Activated T-helper 17 cell treated with anti-CD3 and anti-CD28 coated beads, Interleukin-2, amount 50 U/mL, for 72 hours (primary cell): Measurements from ENCODE around the gene NHS. TPM values are rescaled to one million over a fixed set of nuclear protein-coding genes. Genes with fewer than 3 reads are reported as not detected.

Experiments
- ATAC-seq: fragments of 150-1000 bp; cut with Tn5 transposase; replicated peaks from 2 replicates; pipeline ENCODE4 v1.10.0; 2021; ENCODE audit warnings: mild to moderate bottlenecking, moderate library complexity
- H3K27ac Mint-ChIP-seq: one replicate; pipeline ENCODE4 v1.8.0; 2022; ENCODE audit warnings: mixed read lengths
- H3K27me3 Mint-ChIP-seq: one replicate; pipeline ENCODE4 v1.8.0; 2022; ENCODE audit warnings: mixed read lengths
- H3K36me3 Mint-ChIP-seq: one replicate; pipeline ENCODE4 v1.8.0; 2022; ENCODE audit warnings: low read depth, mild to moderate bottlenecking, mixed read lengths
- H3K4me1 Mint-ChIP-seq: one replicate; pipeline ENCODE4 v1.8.0; 2022; ENCODE audit warnings: mixed read lengths
- H3K4me3 Mint-ChIP-seq: one replicate; pipeline ENCODE4 v1.8.0; 2022; ENCODE audit warnings: mild to moderate bottlenecking, mixed read lengths
- H3K9me3 Mint-ChIP-seq: one replicate; pipeline ENCODE4 v1.8.0; 2022; ENCODE audit warnings: mixed read lengths
- total RNA-seq, 2 donors: library from RNA; stranded (reverse); gene quantifications; one replicate each; pipeline ENCODE4 v1.2.3, GENCODE V29; 2022

Gene NHS
- total RNA-seq, 2 donors from 2014 or later: 0.04 to 0.79 TPM

DNA sequence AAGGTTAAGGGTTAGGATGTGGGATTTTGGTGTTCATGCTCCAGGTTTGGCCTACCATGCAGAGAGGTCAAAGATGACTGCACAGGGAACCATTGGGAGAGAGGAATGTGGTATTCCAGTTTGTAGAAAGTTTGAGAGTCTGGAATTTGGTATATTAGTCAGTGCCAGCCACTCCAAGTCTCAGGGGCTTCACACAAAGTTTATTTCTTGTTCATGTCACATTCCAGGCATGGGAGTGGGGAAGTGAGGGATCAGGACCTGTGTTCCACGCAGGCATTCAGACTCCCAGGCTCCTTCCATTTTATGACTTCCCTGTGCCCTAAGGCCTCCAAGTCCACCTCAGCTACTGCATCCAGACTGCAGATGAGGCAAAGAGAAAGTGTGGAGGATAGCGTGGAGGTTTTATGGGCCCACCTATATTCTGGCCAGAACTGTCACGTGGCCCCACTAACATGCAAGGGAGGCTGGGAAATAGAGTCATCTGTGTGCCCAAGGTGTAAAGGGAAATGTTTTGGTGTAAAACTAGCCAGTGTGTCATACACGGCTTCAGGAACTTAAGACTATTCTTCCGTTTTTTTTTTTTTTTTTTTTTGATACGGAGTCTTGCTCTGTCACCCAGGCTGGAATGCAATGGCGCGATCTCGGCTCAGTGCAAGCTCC lies 221.7 kb downstream of the NHS start:
- no peak for ATAC-seq

DNA sequence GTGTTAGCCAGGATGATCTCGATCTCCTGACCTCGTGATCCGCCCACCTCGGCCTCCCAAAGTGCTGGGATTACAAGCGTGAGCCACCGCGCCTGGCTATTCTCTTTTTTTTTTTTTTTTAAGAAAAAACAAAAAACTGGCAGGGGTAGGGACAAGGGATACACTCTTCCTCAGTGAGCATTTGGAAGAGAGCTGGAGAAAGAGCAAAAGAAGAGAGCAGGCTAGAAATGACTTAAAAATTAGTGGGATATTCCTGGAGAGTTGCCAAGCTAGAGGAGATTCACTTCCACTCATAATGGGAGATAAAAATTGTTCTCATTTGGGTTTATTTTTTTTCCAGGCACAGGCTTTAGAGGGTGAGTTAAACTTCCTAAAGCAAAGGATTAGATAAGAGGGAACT lies 222.3 kb downstream of the NHS start:
- ATAC-seq: no peak
- Mint-ChIP-seq H3K4me1 (no peaks in the 10 kb centered on the region), H3K27ac (no peak overlapping the region)

More for the DNA sequence above, 221.7 kb downstream of the NHS start:
- Mint-ChIP-seq H3K27me3 (peaks cover 13% of the 10 kb centered on the region), H3K4me1 (no peaks in the 10 kb centered on the region), H3K9me3 (no peaks in the 10 kb centered on the region), H3K27ac (no peak overlapping the region), H3K36me3 (no peaks in the 10 kb centered on the region), H3K4me3 (no peak overlapping the region)

DNA sequence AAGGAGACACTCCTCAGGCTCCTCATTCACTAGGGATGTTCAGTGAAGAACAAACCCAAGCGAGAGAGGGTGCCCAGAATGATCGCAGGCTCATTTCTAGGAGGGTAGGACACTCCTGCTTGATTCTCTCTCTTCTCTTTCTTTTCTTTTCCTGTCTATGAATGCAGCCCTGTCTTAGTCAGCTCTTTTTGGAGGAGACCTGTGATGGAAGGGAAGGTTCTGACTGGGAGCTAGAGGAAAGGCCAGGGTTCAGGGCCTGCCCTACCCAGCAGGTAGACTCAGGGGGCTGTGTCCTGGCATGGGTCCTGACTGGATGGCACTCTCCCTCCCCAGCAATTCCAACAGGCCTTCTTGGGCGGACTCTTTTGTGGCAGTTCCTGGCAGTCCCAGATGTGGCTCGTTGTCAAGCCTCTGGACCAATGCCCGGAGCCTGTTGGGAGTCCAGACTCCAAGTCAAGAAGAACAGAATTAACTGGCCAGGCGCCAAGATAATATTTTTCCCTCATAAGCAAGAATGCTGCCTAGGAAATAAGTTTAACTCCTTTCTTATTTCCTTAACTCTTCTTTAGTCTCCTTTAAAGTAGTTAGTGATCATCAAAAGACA lies 222.9 kb downstream of the NHS start:
- no peak overlapping the region for H3K4me3 Mint-ChIP-seq
- peaks cover 13% of the 10 kb centered on the region for H3K27me3 Mint-ChIP-seq
- no peak overlapping the region for H3K27ac Mint-ChIP-seq
- no peaks in the 10 kb centered on the region for H3K4me1 Mint-ChIP-seq
- H3K36me3 Mint-ChIP-seq: no peaks in the 10 kb centered on the region
- ATAC-seq: no peak
- H3K9me3 Mint-ChIP-seq: no peaks in the 10 kb centered on the region

More for the DNA sequence above, 222.3 kb downstream of the NHS start:
- Mint-ChIP-seq H3K27me3 (peaks cover 13% of the 10 kb centered on the region), H3K4me3 (no peak overlapping the region), H3K36me3 (no peaks in the 10 kb centered on the region), H3K9me3 (no peaks in the 10 kb centered on the region)

DNA sequence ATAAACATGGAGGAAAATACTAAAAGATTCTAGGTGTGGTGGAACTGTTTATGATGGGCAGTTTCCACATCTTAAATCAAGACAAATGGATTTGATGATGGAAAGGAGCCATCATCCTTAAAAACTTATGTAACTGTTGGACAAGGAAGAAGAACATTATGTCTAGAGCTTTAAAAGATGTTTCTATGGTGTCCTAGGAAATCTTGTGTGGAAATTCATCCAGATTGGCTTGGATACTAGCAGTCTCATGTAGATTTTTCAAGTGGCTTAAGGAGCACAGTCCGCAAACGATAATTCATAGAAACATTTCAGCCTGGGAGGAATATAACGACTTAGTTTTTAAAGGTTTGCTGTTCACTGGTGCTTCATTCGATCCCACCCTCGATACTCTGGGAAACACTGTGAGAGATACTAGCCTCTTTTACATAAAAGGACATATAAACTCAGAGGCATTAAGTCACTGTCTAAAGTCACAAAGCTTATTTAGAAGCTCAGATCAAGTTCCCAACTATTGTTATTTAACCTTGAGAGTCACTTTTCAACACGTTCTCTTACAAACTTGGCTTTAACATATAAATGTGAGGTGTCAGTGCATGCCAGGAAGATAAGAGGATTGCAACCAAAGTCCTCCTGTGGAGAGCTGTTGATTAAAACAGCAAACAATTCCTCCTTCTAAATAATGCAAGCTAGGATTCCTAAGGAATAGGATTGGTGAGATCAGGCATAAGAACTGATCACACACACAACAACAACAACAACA lies 226.6 kb downstream of the NHS start:
- Mint-ChIP-seq H3K27me3 (peaks cover 13% of the 10 kb centered on the region), H3K4me3 (no peak overlapping the region), H3K9me3 (no peaks in the 10 kb centered on the region), H3K36me3 (no peaks in the 10 kb centered on the region), H3K4me1 (no peaks in the 10 kb centered on the region), H3K27ac (no peak overlapping the region)
- ATAC-seq: no peak

DNA sequence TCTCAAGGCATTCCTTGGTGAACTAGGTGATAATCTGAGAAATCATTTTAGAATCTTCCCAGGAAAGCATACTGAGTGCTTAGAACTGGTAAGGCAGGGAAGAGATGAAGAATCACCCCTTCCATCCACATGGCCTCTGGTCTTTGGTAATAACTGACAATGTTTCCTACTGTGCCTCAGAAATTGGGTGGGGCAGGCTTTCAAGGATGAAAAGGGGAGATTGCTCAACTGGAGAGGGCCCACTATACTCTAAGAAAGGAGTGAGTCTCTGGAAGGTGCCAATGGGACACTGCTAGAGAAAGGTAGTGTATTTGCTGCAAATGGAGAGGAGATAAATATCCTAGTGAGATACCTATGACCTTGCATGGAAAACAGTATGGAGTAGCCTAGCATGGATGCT lies 227.2 kb downstream of the NHS start:
- peaks cover 13% of the 10 kb centered on the region for H3K27me3 Mint-ChIP-seq
- no peak overlapping the region for H3K4me3 Mint-ChIP-seq
- H3K9me3 Mint-ChIP-seq: no peaks in the 10 kb centered on the region
- H3K36me3 Mint-ChIP-seq: no peaks in the 10 kb centered on the region
- H3K27ac Mint-ChIP-seq: no peak overlapping the region
- no peaks in the 10 kb centered on the region for H3K4me1 Mint-ChIP-seq
- no peak for ATAC-seq

DNA sequence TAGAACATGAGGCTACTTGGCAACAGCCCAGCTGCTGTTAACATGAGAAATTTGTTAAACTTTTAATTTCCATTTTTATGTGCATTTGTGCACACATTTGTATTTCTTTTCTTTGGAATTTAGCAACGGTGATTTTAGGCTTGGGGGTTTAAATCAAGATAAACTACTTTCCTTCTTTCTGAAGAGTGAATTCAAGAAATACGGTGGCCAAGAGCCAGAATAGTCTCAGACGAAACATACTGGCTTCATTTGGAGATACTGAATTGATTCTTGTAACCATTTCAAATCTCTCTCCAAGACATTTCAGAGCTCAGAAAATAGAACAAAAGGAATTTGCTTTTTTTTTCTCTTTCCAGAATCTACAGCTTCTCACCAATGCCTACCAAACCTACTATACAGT lies 228.2 kb downstream of the NHS start:
- no peak overlapping the region for H3K4me3 Mint-ChIP-seq
- no peak for ATAC-seq
- H3K4me1 Mint-ChIP-seq: no peaks in the 10 kb centered on the region
- peaks cover 13% of the 10 kb centered on the region for H3K27me3 Mint-ChIP-seq
- H3K9me3 Mint-ChIP-seq: no peaks in the 10 kb centered on the region
- H3K27ac Mint-ChIP-seq: no peak overlapping the region
- no peaks in the 10 kb centered on the region for H3K36me3 Mint-ChIP-seq

DNA sequence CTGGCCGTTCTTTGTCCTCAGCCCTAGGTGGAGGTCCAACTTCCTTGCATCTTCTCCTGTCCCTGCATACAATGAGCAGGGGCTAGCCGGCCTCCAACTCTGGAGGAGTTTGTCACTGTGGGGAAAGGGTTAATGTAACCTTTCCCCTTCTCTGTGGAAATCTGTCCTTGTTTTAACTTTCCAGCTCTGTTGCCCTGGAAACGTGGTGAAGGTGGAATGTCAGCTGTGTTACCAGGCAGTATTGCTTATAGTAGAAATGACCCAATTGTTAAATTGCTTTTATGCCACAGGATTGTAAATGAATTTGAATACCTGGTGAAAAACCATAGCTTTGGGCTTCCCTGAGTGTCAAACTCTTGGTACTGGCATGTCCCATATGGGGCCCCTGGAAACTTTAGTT lies 230.7 kb downstream of the NHS start:
- Mint-ChIP-seq H3K27me3 (peaks cover under 1% of the 10 kb centered on the region), H3K9me3 (no peaks in the 10 kb centered on the region), H3K4me1 (no peaks in the 10 kb centered on the region), H3K4me3 (no peak overlapping the region), H3K36me3 (no peaks in the 10 kb centered on the region), H3K27ac (no peak overlapping the region)
- no peak for ATAC-seq

DNA sequence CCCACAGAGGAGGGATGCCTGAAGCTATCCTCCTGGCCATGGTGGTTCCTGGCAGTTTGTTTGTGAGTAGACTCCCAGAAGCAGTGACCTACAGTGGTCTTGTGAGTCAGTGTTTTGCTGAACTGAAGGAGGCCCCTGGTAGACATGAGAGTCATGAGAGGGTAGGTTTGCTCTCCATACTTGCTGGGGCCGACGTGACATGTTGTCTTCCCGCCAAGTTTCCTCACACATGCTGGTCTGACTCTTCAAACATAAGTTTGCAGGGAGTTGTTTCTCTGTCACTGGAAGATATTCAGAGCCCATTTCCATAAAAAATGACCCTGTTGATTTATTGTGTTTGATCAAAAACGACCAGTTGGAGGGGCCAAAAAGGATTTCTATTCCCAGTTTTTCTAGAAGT lies 231.2 kb downstream of the NHS start:
- Mint-ChIP-seq H3K36me3 (no peaks in the 10 kb centered on the region), H3K27me3 (no peaks in the 10 kb centered on the region), H3K4me1 (no peaks in the 10 kb centered on the region), H3K9me3 (no peaks in the 10 kb centered on the region), H3K4me3 (no peak overlapping the region), H3K27ac (no peak overlapping the region)
- no peak for ATAC-seq

DNA sequence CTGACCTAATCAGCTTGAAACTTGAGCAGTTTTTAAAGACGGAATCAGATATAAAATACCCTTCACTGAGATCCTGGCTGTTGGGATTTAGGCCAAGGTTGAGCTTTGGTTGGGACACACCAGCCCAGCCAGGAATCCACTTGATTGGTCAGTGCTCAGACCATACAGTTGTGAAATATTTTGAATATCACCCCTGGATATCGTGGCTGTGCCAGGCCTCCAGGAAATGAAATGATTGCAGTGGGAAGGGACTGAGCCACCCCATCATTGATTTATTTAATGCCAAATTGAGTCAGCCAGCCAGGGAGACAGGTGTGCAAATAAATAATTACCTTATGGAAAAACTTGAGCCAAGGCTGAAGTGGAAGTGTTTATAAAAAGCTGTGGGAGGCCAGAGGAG lies 233.9 kb downstream of the NHS start:
- Mint-ChIP-seq H3K4me3 (no peak overlapping the region), H3K27me3 (no peaks in the 10 kb centered on the region), H3K27ac (no peak overlapping the region), H3K9me3 (no peaks in the 10 kb centered on the region), H3K4me1 (no peaks in the 10 kb centered on the region), H3K36me3 (no peaks in the 10 kb centered on the region)
- ATAC-seq: no peak

DNA sequence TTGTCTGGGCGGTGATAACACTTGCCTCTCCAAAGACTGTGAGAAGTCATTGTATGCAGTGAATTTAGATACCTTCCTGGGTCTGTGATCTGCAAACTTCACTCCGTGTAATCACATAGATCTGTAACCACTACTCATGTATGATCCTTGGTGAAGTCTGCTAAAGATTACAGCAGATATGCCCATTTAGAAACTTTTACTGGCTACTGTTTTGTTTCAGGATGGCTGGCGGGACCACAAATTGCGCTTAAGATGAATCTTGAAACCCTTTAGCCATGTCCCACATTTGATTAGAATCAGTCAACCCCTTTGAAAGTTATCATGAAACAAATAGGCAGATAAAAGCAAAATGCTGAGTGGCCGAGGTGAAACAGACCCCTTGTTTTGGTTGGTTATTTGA lies 235.8 kb downstream of the NHS start:
- Mint-ChIP-seq H3K27me3 (no peaks in the 10 kb centered on the region), H3K4me3 (no peak overlapping the region), H3K9me3 (no peaks in the 10 kb centered on the region), H3K27ac (no peak overlapping the region), H3K36me3 (no peaks in the 10 kb centered on the region), H3K4me1 (no peaks in the 10 kb centered on the region)
- no peak for ATAC-seq

DNA sequence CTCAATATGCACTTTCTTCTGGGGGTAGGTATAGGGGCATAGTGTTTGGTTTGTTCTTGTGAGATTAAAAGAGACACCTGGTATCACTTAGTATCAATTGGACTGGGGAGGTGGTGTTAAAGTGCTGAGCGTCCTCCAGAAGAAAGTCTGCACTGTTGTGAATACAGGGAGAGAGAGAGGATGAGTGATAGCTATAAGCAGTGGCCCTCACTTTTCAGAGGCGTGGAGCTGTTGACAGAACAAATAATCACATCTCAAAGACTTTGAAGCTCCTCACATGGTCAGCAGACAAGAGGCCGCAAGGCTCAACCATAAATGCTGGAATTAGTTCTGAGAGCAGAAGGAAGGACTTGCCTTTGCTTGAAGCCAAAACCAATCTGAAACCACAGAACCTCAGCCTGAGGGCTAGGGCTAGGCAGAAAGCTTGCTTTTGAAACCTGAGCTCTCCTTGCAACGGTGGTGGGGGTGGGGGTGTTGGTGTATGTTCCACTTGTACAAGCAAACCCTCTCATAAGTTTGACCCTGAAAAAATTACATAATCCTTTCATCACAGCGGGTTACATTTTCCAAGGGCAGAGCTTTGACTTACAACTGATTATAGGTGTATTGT lies 239.1 kb downstream of the NHS start:
- no peak for ATAC-seq
- Mint-ChIP-seq H3K27me3 (no peaks in the 10 kb centered on the region), H3K4me1 (no peaks in the 10 kb centered on the region), H3K36me3 (no peaks in the 10 kb centered on the region), H3K27ac (no peak overlapping the region), H3K9me3 (no peaks in the 10 kb centered on the region), H3K4me3 (no peak overlapping the region)

DNA sequence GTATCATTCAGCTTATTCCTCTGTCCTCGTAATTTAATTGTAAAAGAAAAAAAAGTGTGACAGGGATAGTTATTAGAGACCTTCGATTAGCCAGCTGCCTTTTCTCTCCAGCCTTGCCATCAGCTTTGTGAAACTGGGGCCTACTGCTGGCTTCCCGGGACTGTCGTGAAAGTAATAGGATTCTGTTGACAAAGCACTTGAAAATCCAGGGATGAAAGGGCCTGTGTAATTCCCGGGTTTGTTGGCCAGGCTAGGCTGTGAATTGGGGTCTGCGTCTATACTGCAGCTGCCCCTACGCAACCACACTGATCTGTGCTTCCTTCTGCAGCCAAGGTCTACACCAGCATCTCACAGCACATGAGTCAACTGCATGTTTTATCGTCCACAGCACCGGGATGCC lies 241.9 kb downstream of the NHS start:
- no peak overlapping the region for H3K27ac Mint-ChIP-seq
- H3K4me3 Mint-ChIP-seq: no peak overlapping the region
- H3K4me1 Mint-ChIP-seq: no peaks in the 10 kb centered on the region
- H3K36me3 Mint-ChIP-seq: no peaks in the 10 kb centered on the region
- H3K9me3 Mint-ChIP-seq: no peaks in the 10 kb centered on the region
- no peaks in the 10 kb centered on the region for H3K27me3 Mint-ChIP-seq
- no peak for ATAC-seq

DNA sequence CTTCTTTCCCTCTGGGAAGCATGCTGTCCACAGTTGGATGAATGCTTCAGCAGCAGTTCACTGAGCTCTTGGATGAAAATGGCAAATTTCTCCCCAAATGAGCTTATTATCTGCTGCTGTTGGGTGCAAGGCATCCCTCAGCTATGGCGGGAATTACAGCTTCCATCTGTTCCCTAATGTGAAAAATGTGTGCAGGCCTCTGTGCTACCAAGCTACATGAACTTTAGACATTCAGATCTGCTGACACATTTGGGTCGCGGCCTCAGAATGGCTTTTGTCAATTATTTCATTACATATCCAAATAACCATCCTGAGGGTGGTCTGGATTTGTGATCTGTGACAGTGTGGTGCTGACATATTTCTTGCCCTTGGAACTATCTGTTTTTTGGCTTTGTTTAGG lies 242.8 kb downstream of the NHS start:
- Mint-ChIP-seq H3K36me3 (no peaks in the 10 kb centered on the region), H3K4me1 (no peaks in the 10 kb centered on the region), H3K27ac (no peak overlapping the region), H3K27me3 (no peaks in the 10 kb centered on the region), H3K4me3 (no peak overlapping the region), H3K9me3 (no peaks in the 10 kb centered on the region)
- ATAC-seq: no peak

DNA sequence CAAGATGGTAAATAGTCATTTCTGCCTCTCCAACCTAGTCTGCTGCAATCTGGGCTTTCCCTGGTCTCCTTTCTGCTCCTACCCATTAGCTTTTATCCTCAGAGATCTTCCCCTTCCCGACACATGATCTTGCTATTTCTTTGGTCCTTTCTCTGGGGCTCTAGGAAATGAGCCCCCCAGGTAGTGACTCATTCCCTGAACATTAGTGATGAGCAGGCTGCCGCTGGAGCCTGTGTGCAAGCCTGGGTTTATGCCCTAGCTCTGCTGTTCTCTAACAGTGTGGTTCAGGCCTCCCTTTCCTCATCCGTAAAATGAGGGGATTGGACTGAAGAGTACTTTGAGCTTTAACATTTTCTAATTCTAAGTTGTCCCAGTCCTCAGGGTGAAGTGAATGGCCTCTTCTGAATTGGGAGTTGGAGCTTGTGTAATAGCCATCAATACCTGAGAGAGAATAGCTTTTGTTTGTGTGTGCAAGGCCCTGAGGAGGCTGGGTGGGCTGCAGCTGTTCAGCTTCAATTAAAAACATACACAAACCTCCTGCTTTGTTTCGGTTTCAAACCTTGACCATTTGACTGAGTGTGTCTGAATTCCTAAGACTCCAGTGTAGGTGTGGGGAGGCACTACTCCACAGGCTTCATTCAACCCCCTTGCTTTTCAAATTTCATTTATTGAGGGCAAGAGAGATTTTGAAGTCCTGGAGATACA lies 246.7 kb downstream of the NHS start:
- Mint-ChIP-seq H3K9me3 (no peaks in the 10 kb centered on the region), H3K4me3 (no peak overlapping the region), H3K36me3 (no peaks in the 10 kb centered on the region), H3K4me1 (no peaks in the 10 kb centered on the region), H3K27me3 (no peaks in the 10 kb centered on the region), H3K27ac (no peak overlapping the region)
- no peak for ATAC-seq
